ENCODE data around the gene ARID1B.

- no peak for TF ChIP-seq CTCF (IDR thresholded peaks at IDR 0.05)
- no peak for TF ChIP-seq POLR2A (IDR thresholded peaks at IDR 0.05)
These were observed 293.4 kb downstream of the ARID1B start for GRCh38 chr6:157070403-157071107.
